NCI-H2196 treated with DMSO at 0.1 percent for 48 hours (cell line): ENCODE results near the gene ZFYVE1.

Source experiments
- DNase-seq: peaks from one replicate; lab custom pipeline; 2025; ENCODE audit not compliant: unreplicated experiment; lab: John Stamatoyannopoulos, UW

ZFYVE1 gene

GRCh38 chr14:72925171-72925759, 101.6 kb downstream of the ZFYVE1 start:
- DNase-seq = no peak

- no peak for DNase-seq
Measured at GRCh38 chr14:72924337-72924736, 102.6 kb downstream of the ZFYVE1 start.

- DNase-seq = no peak
Measured at GRCh38 chr14:72921396-72921795, 105.5 kb downstream of the ZFYVE1 start.

GRCh38 chr14:72920008-72920407, 106.9 kb downstream of the ZFYVE1 start:
- no peak for DNase-seq
